HUES64 (cell line): ENCODE measurements around the gene MEF2C.

Experiments
- H3K27ac ChIP-seq: 2 replicates; pipeline ENCODE4 v1.7.0; 2013; ENCODE audit warnings: low read depth, low read length, inconsistent platforms
- H3K27me3 ChIP-seq: 2 replicates; pipeline ENCODE4 v1.6.1; 2013; ENCODE audit warnings: mild to moderate bottlenecking, low read length; ENCODE audit not compliant: insufficient read depth
- H3K36me3 ChIP-seq: 2 replicates; pipeline ENCODE4 v1.6.1; 2013; ENCODE audit warnings: mild to moderate bottlenecking, low read length; ENCODE audit not compliant: insufficient read depth
- H3K4me1 ChIP-seq: 2 replicates; pipeline ENCODE4 v1.6.1; 2013; ENCODE audit warnings: mild to moderate bottlenecking, low read length, moderate library complexity; ENCODE audit not compliant: insufficient read depth
- H3K4me3 ChIP-seq: 2 replicates; pipeline ENCODE4 v1.5.1; 2013; ENCODE audit warnings: mild to moderate bottlenecking, low read length, moderate library complexity
- H3K9ac ChIP-seq: 2 replicates; pipeline ENCODE4 v1.6.1; 2013; ENCODE audit warnings: mild to moderate bottlenecking, low read depth, low read length
- H3K9me3 ChIP-seq: 2 replicates; pipeline ENCODE4 v1.6.1; 2013; ENCODE audit warnings: low read depth, low read length; ENCODE audit not compliant: insufficient read depth
- WGBS: fragments of 150-250, 120-280 bp; methylation state at CpG from one replicate; pipeline ENCODE4 v1.1.7; 2013; ENCODE audit warnings: missing lambda C conversion rate; 5-methylcytosine and 5-hydroxymethylcytosine counted together

The MEF2C gene

DNA sequence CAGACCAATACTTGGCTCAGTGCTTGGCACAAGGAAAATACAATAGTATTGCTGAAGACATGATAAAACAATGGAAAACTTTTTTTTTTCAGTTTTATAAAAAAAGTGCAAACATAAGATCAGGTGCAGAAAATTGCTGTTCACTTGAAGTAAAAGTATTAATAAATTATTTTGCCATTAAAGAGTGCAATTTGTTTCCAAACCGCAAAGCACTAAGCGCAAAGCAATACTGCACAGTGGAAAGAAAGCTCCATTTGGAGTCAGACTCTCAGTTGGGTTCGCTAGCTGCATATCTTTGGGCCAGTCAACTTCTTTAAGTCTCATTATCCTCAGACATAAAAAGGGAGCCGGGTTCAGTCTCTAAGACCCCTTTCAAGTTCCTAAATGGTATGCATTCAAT, 45.8 kb downstream of the MEF2C start:
- Histone ChIP-seq H3K27ac (no peak overlapping the region), H3K9me3 (no peaks in the 10 kb centered on the region), H3K27me3 (no peaks in the 10 kb centered on the region), H3K36me3 (no peaks in the 10 kb centered on the region), H3K4me1 (peaks cover 11% of the 10 kb centered on the region; the same call in 1 of the 2 replicates), H3K9ac (no peak overlapping the region), H3K4me3 (no peak overlapping the region)
- 97% methylated on average over 4 of the region's 4 CpGs for WGBS

DNA sequence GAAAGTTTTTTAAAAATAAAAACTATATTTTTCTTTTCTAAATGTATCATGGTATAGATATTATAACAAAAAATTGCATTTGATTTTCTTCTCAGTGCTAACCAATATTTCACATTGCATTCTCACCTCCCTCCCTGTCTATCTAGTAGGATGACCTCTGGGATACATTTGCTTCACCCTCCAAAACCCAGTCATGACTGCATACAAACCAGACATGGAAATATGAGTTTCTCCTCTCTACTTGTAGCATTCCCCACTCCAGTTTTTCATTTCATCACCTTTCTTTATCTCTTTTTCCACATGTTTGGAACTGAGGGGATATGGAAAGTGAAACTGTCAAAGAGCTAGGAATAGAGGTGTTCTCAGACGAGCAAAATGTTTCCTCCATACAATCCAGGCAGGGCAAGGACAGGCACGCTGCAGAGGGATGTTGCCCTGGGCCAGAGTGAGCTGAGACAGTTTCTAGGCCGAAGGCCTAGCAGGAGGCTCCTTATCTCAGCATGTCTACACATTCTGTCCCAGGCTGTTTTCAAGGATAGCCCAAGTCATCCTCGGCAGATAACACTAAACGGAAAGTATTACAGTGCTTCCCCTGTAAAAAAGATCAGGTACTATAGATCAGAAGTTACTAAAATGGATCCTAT, 46.7 kb downstream of the MEF2C start:
- H3K27ac ChIP-seq: no peak overlapping the region

DNA sequence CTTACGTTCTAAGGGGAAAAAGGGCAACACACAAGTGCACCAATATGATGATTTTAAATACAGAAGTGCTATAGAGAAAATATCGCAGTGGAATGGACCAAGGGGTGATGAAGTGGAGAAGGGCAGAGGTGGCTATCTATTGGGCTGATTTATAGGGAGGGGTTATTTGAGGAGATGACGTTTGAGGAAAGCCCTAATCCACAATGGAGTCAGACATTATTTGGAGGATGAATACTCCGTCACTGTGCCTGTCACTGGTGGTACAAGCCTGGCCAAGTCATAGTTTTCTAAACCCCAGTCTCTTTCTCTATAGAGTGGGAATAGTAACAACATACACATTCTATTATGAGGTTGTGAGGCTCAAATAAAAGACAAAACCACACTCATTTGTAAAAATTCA, 48.5 kb downstream of the MEF2C start:
- Histone ChIP-seq H3K36me3 (no peaks in the 10 kb centered on the region), H3K4me1 (peaks cover 11% of the 10 kb centered on the region; the same call in 1 of the 2 replicates), H3K27me3 (no peaks in the 10 kb centered on the region), H3K4me3 (no peak overlapping the region), H3K9ac (no peak overlapping the region), H3K9me3 (no peaks in the 10 kb centered on the region), H3K27ac (no peak overlapping the region)
- 88% methylated on average over 4 of the region's 4 CpGs for WGBS

More for the DNA sequence above, 46.7 kb downstream of the MEF2C start:
- Histone ChIP-seq H3K9ac (no peak overlapping the region), H3K4me1 (peaks cover 11% of the 10 kb centered on the region; the same call in 1 of the 2 replicates), H3K27me3 (no peaks in the 10 kb centered on the region), H3K9me3 (no peaks in the 10 kb centered on the region), H3K36me3 (no peaks in the 10 kb centered on the region), H3K4me3 (no peak overlapping the region)
- 74% methylated on average over 5 of the region's 5 CpGs for WGBS

DNA sequence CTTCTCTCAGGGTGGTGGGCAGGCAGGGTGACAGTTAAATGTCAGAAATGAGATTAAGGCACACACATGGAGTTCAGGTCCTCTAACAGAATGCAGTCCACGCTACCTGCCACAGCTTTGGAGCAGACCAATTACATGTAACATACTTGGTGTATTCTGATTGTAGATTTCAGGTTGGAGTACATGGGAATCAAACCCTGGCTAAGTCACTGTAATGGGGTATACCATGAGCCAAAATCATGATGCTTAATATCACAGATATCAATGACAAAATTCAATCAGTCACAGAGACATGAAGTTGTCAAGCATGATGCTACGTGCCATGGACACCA, 48.9 kb downstream of the MEF2C start:
- H3K9me3 ChIP-seq: no peaks in the 10 kb centered on the region
- peaks cover 11% of the 10 kb centered on the region; the same call in 1 of the 2 replicates for H3K4me1 ChIP-seq
- no peaks in the 10 kb centered on the region for H3K27me3 ChIP-seq
- no peak overlapping the region for H3K9ac ChIP-seq
- 96% methylated on average over 2 of the region's 2 CpGs for WGBS
- H3K27ac ChIP-seq: no peak overlapping the region
- no peaks in the 10 kb centered on the region for H3K36me3 ChIP-seq
- no peak overlapping the region for H3K4me3 ChIP-seq

DNA sequence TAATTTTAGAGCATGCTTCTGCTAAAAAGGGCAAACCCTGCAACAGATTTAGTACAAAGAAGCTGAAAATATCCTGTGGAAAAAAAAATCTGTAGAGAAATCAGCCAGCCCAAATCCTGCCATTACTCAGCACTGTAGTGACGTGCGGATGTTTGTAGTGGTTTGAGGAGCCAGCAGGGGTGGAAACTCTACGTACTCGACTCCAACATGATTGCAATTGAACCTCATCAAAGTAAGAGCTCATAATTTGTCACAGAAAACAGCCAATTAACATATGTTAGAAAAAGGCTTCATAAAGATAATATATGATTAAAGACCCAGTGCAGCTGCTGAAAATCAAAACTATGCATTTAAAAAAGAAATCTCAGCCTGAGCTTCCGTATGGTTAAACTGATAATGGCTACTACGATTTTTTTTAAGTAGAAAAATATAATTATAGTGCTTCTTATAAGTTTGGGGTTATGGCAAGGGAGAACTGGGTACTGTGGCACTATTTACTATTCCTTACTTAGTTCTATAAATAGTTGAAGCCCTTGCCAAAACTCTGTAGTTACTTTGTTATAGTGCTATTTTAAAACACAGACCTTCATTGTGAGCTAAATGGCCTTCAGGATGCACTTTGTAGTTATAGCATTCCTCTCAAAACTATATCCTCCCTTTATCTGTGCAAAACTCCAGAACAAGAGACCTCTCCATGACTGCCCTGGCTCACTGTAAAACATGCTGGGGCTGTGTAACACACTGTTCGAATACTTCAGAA, 49.4 kb downstream of the MEF2C start:
- Histone ChIP-seq H3K9me3 (no peaks in the 10 kb centered on the region), H3K36me3 (no peaks in the 10 kb centered on the region), H3K4me1 (peaks cover 11% of the 10 kb centered on the region; the same call in 1 of the 2 replicates), H3K4me3 (no peak overlapping the region), H3K27ac (no peak overlapping the region), H3K27me3 (no peaks in the 10 kb centered on the region), H3K9ac (no peak overlapping the region)
- WGBS: 93% methylated on average over 7 of the region's 7 CpGs

DNA sequence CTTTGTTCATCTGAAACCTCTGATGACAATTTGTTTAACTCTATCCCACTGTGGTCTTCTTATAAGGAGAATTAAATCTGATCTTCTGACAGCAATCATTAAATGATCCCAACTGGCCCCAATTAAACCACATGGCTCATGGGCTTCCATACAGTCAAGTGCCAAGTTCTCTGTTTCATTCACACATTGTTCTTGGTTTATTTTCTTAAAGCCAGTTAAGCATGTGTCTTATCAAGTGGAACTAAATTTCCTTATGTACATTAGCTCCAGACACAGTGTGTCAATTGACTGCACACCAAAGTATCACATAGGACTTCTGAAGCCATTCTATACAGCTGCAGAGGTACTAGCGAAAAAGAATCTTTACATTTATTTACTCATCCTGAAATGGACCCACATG, 51.2 kb downstream of the MEF2C start:
- no peak overlapping the region for H3K9ac ChIP-seq
- H3K36me3 ChIP-seq: no peaks in the 10 kb centered on the region
- WGBS: 89% methylated on average over 1 of the region's 1 CpG
- H3K27me3 ChIP-seq: no peaks in the 10 kb centered on the region
- peaks cover 16% of the 10 kb centered on the region for H3K4me1 ChIP-seq
- no peak overlapping the region for H3K27ac ChIP-seq
- H3K9me3 ChIP-seq: no peaks in the 10 kb centered on the region
- H3K4me3 ChIP-seq: no peak overlapping the region

DNA sequence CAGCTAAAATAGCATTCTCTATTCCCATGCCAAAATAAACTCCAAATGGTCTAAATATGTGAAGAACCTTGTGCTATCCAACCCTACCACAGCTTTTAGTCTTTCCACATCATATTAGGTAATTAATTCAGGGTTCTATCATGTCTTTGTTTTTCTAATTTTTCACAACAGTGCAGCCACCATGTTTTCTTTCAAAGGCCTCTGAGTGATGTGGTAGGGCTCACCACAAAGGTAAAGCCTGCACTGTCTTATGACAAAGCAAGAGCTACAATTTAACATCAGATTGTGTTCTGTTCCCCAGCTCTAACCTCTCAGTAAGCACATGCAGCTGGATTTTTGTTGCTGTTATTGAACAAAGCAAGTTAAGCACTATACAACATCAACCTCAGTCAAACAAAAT, 52.4 kb downstream of the MEF2C start:
- Histone ChIP-seq H3K4me1 (peaks cover 14% of the 10 kb centered on the region; the same call in 1 of the 2 replicates), H3K27me3 (no peaks in the 10 kb centered on the region), H3K9me3 (no peaks in the 10 kb centered on the region), H3K4me3 (no peak overlapping the region), H3K36me3 (no peaks in the 10 kb centered on the region), H3K9ac (no peak overlapping the region), H3K27ac (no peak overlapping the region)

DNA sequence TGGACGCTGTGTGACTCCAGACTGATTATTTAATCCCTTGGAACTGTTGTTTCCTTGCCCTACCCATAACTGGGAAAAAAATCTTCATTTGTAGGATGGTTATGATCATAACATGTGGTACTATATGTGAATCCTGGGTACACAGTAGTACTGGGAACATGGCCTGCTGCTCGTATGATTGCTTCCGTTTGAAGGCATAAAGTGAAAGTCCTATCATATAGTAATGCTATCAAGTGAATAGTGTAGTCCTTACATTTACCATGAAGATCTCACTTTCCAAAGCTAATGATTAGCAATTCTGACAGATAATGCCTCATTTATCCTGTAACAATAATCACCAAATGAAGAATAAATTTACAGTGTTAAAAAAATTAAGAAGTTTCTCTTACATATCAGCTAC, 53.2 kb downstream of the MEF2C start:
- Histone ChIP-seq H3K9me3 (no peaks in the 10 kb centered on the region), H3K9ac (no peak overlapping the region), H3K27me3 (no peaks in the 10 kb centered on the region), H3K4me1 (peaks cover 14% of the 10 kb centered on the region; the same call in 1 of the 2 replicates), H3K36me3 (no peaks in the 10 kb centered on the region), H3K4me3 (no peak overlapping the region), H3K27ac (no peak overlapping the region)
- 74% methylated on average over 3 of the region's 3 CpGs for WGBS

DNA sequence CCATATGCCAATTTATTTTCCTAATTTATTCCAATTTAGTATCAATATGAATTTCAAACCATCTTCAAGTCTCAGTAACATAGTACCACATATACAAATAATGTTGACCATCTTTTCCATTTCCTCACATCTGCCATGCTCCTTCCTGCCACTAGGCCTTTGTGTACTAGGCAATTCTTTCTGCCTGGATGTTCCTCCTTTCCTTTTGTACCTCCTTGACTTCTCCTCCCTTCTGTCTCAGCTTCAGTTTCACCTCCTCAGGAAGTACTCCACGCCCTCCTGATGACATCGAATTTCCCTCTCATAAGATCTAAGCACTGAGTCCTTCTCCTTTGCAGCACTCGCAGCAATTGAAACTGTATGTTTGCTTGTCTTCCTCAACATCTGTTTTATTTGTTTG, 53.9 kb downstream of the MEF2C start:
- H3K27ac ChIP-seq: no peak overlapping the region
- peaks cover 14% of the 10 kb centered on the region; the same call in 1 of the 2 replicates for H3K4me1 ChIP-seq

DNA sequence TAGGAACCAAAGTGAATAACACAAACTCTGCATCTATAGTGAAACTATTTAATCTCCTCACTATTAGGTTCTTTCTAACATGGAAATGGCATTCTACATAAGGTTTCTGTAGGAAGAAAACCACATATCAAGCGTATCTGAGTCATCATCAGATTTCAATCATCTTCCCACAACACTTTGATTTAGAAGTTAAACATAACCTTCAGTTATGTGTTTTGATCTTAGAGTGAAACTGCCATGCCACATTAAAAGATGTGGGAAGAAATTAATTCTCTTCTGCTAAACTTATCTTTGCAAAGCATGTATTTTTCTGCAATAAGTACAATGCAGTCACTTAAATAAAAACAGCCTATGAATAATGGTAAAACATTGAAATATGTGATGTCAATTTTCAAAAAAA, 55.0 kb downstream of the MEF2C start:
- WGBS: no CpG with 5 or more reads among the region's 1 CpG
- no peak overlapping the region for H3K27ac ChIP-seq
- H3K9ac ChIP-seq: no peak overlapping the region
- no peaks in the 10 kb centered on the region for H3K36me3 ChIP-seq
- H3K4me1 ChIP-seq: peaks cover 14% of the 10 kb centered on the region; the same call in 1 of the 2 replicates
- no peak overlapping the region for H3K4me3 ChIP-seq
- H3K9me3 ChIP-seq: no peaks in the 10 kb centered on the region
- no peaks in the 10 kb centered on the region for H3K27me3 ChIP-seq

More for the DNA sequence above, 53.9 kb downstream of the MEF2C start:
- Histone ChIP-seq H3K9me3 (no peaks in the 10 kb centered on the region), H3K4me3 (no peak overlapping the region), H3K36me3 (no peaks in the 10 kb centered on the region), H3K9ac (no peak overlapping the region), H3K27me3 (no peaks in the 10 kb centered on the region)
- WGBS: 83% methylated on average over 3 of the region's 3 CpGs

DNA sequence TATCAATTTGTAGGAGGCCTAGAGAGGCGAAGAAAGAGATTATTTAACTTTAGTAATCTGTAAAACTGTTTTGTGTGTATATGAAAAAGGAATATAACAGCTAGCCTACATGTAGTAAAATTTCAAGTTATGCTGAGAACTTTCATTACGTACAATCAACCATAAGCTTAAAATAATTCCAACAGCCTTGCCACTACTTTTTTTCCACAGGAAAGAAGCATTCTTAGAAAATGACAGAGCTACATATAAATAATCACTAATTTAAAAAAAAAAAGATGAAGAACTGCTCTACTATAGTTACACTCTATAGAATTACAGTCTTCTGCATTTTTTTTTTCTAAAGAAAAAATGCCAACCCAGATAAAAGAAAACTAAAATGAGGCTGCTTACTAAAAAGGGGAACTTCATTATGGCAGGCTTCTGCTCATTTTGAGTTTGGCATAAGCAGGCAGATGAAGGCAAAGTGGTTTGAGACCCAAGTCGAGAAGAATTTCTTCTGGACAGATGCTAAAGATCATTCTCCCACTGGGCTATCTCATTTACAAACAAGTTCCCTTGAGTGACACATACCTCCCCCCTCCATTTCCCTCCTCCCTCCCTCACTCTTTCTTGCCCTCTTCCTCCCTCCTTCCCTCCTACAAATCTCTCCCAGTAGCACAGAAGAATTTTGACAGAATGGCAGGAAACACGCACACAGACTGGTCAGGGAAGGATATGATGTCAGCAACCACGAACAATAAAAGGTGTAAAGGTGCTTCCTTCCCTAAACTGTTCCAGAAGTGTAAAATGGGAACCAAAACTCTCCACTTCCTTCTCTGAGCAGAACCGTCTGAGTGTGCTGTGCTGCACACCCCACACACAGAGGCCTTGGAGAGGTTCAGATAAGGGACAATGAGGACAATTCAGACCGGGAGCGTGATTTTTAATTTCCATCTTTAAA, 56.1 kb downstream of the MEF2C start:
- no peaks in the 10 kb centered on the region for H3K27me3 ChIP-seq
- H3K27ac ChIP-seq: no peak overlapping the region
- no peaks in the 10 kb centered on the region for H3K9me3 ChIP-seq
- peaks cover 14% of the 10 kb centered on the region; the same call in 1 of the 2 replicates for H3K4me1 ChIP-seq
- 67% methylated on average over 6 of the region's 8 CpGs for WGBS
- no peak overlapping the region for H3K4me3 ChIP-seq
- no peaks in the 10 kb centered on the region for H3K36me3 ChIP-seq
- no peak overlapping the region for H3K9ac ChIP-seq
